H1 (cell line): Measurements from ENCODE around the gene ACTR1B. TPM values are rescaled to one million over a fixed set of nuclear protein-coding genes. Genes with fewer than 3 reads are reported as not detected.

ENCODE experiments used
- CTCF ChIA-PET: fragments of 300-600 bp; sonication (Branson Sonifier 250); formaldehyde crosslinking; loops from one replicate; lab custom pipeline; 2021; ENCODE audit not compliant: partially characterized antibody; lab: Charles Lee
- POLR2A ChIA-PET: fragments of 300-600 bp; sonication (Branson Sonifier 250); formaldehyde crosslinking; loops from one replicate; lab custom pipeline; 2021; ENCODE audit warnings: inconsistent platforms; ENCODE audit not compliant: partially characterized antibody; lab: Charles Lee
- DNase-seq, 2 experiments: peaks; one replicate each; pipeline versions ENCODE4 v3.0.0 to v3.0.0-alpha.2; 2010 to 2022; ENCODE audit warnings: low spot score in 2 of 2, low read depth in 1 of 2, mixed read lengths in 1 of 2
- FAIRE-seq: peaks from 2 replicates; lab custom pipeline; 2011; peaks lifted over from hg19 to GRCh38; lab: Jason Lieb, UNC
- H2AFZ ChIP-seq: 2 replicates; pipeline ENCODE4 v1.8.1; 2012; ENCODE audit warnings: low read length, inconsistent platforms
- H2AK5ac ChIP-seq: 2 replicates; pipeline ENCODE4 v1.6.1; 2013; ENCODE audit warnings: low read depth, low read length
- H2BK120ac ChIP-seq: replicated peaks from 2 replicates; pipeline ENCODE3; 2013; ENCODE audit warnings: low read depth, low read length, inconsistent platforms
- H2BK12ac ChIP-seq: 2 replicates; pipeline ENCODE4 v1.6.1; 2013; ENCODE audit warnings: low read depth, low read length
- H2BK15ac ChIP-seq: 2 replicates; pipeline ENCODE4 v1.6.1; 2013; ENCODE audit warnings: low read length
- H2BK20ac ChIP-seq: 2 replicates; pipeline ENCODE4 v1.6.1; 2013; ENCODE audit warnings: low read length
- H2BK5ac ChIP-seq: 2 replicates; pipeline ENCODE4 v1.6.1; 2013; ENCODE audit warnings: low read depth, low read length
- H3K14ac ChIP-seq: 2 replicates; pipeline ENCODE4 v1.6.1; 2013; ENCODE audit warnings: inconsistent platforms; ENCODE audit not compliant: insufficient read length
- H3K18ac ChIP-seq: 2 replicates; pipeline ENCODE4 v1.6.1; 2013; ENCODE audit warnings: low read length; ENCODE audit errors: extremely low read depth
- H3K23ac ChIP-seq: 2 replicates; pipeline ENCODE4 v1.6.1; 2013; ENCODE audit warnings: inconsistent platforms; ENCODE audit not compliant: insufficient read length
- H3K23me2 ChIP-seq: 2 replicates; pipeline ENCODE4 v1.6.1; 2013; ENCODE audit warnings: low read depth, low read length
- H3K27ac ChIP-seq: 2 replicates; pipeline ENCODE4 v1.6.1; 2011; ENCODE audit warnings: low read depth, low read length, inconsistent platforms
- H3K27me3 ChIP-seq, 4 experiments: replicated peaks in 1 of 4; 1 replicate in 1 of 4; 2 replicates in 3 of 4; pipeline versions ENCODE4 v1.6.1 to v1.8.1; 2011 to 2013; ENCODE audit warnings: low read length in 3 of 4, mild to moderate bottlenecking in 3 of 4, inconsistent platforms in 2 of 4, mixed read lengths in 2 of 4, moderate library complexity in 1 of 4; ENCODE audit not compliant: control insufficient read depth in 3 of 4, insufficient read depth in 3 of 4; ENCODE audit errors: extremely low read depth in 1 of 4
- H3K36me3 ChIP-seq, 4 experiments: 2 replicates each; pipeline versions ENCODE4 v1.6.1 to v1.8.1; 2011 to 2013; ENCODE audit warnings: mild to moderate bottlenecking in 4 of 4, low read length in 3 of 4, moderate library complexity in 2 of 4, control low read depth in 1 of 4, inconsistent platforms in 1 of 4; ENCODE audit not compliant: insufficient read depth in 4 of 4, control insufficient read depth in 2 of 4
- H3K4ac ChIP-seq: replicated peaks from 2 replicates; pipeline ENCODE3; 2013; ENCODE audit warnings: low read length, low read depth, mixed read lengths, inconsistent platforms; ENCODE audit not compliant: insufficient read length
- H3K4me1 ChIP-seq, 4 experiments: replicated peaks in 1 of 4; 1 replicate in 1 of 4; 2 replicates in 3 of 4; pipeline versions ENCODE4 v1.6.1 to v1.8.1; 2011 to 2013; ENCODE audit warnings: low read length in 3 of 4, inconsistent platforms in 2 of 4, mixed read lengths in 1 of 4; ENCODE audit not compliant: insufficient read depth in 4 of 4, control insufficient read depth in 3 of 4
- H3K4me2 ChIP-seq, 2 experiments: 2 replicates each; pipeline versions ENCODE4 v1.6.1 to v1.8.1; 2011 to 2013; ENCODE audit warnings: low read depth in 2 of 2, low read length in 2 of 2, control low read depth in 1 of 2, inconsistent platforms in 1 of 2, mild to moderate bottlenecking in 1 of 2; ENCODE audit not compliant: insufficient read depth in 1 of 2
- H3K4me3 ChIP-seq, 4 experiments: fragments of 200-600, 300-600 bp in 1 of 4; sonication (generic), shearing (Covaris generic), sonication (Bioruptor Twin) in 1 of 4; 2 replicates each; pipeline versions ENCODE4 v1.5.1 to v1.8.1; 2011 to 2016; ENCODE audit warnings: low read length in 4 of 4, low read depth in 3 of 4, control low read depth in 2 of 4, inconsistent platforms in 2 of 4, mild to moderate bottlenecking in 2 of 4, mixed read lengths in 1 of 4, moderate library complexity in 1 of 4; ENCODE audit not compliant: insufficient read depth in 2 of 4; ENCODE audit errors: extremely low read depth in 1 of 4
- H3K56ac ChIP-seq: replicated peaks from 2 replicates; pipeline ENCODE3; 2013; ENCODE audit warnings: low read depth, mild to moderate bottlenecking, mixed read lengths, low read length, inconsistent platforms; ENCODE audit not compliant: insufficient read length
- H3K79me1 ChIP-seq: 2 replicates; pipeline ENCODE4 v1.6.1; 2013; ENCODE audit warnings: low read depth, low read length, control low read depth
- H3K79me2 ChIP-seq, 2 experiments: 2 replicates each; pipeline versions ENCODE4 v1.6.1 to v1.8.1; 2012 to 2013; ENCODE audit warnings: low read length in 2 of 2, mild to moderate bottlenecking in 2 of 2, inconsistent platforms in 1 of 2; ENCODE audit not compliant: insufficient read depth in 2 of 2, control insufficient read depth in 1 of 2
- H3K9ac ChIP-seq, 4 experiments: replicated peaks in 1 of 4; 1 replicate in 1 of 4; 2 replicates in 3 of 4; pipeline versions ENCODE4 v1.6.1 to v1.8.1; 2011 to 2013; ENCODE audit warnings: low read depth in 3 of 4, low read length in 3 of 4, control low read depth in 2 of 4, mild to moderate bottlenecking in 2 of 4, moderate library complexity in 2 of 4, inconsistent platforms in 1 of 4; ENCODE audit errors: extremely low read depth in 1 of 4
- H3K9me3 ChIP-seq, 2 experiments: 2 replicates each; pipeline versions ENCODE4 v1.6.1 to v1.8.1; 2012 to 2013; ENCODE audit warnings: mild to moderate bottlenecking in 2 of 2, moderate library complexity in 2 of 2, control low read depth in 1 of 2, inconsistent platforms in 1 of 2, low read depth in 1 of 2, low read length in 1 of 2, mixed read lengths in 1 of 2; ENCODE audit not compliant: insufficient read depth in 2 of 2
- H4K20me1 ChIP-seq, 2 experiments: replicated peaks in 1 of 2; 2 replicates each; pipeline versions ENCODE3 to v1.8.1; 2011 to 2013; ENCODE audit warnings: inconsistent platforms in 2 of 2, low read length in 2 of 2, mild to moderate bottlenecking in 1 of 2; ENCODE audit not compliant: insufficient read depth in 2 of 2, control insufficient read depth in 1 of 2
- H4K5ac ChIP-seq: 2 replicates; pipeline ENCODE4 v1.6.1; 2013; ENCODE audit warnings: low read length, low read depth, mixed read lengths, inconsistent platforms; ENCODE audit not compliant: insufficient read length
- H4K8ac ChIP-seq: 2 replicates; pipeline ENCODE4 v1.8.0; 2013; ENCODE audit warnings: mild to moderate bottlenecking, moderate library complexity, low read length, inconsistent platforms; ENCODE audit not compliant: insufficient read depth; ENCODE audit errors: extremely low read depth
- H4K91ac ChIP-seq: replicated peaks from 2 replicates; pipeline ENCODE3; 2013; ENCODE audit warnings: low read length, mixed read lengths, inconsistent platforms; ENCODE audit not compliant: insufficient read length
- CHD2 ChIP-seq: IDR thresholded peaks from 2 replicates; pipeline ENCODE4 v1.6.1; 2012; ENCODE audit warnings: low read length, improper control_type of control experiment
- CREB1 ChIP-seq: IDR thresholded peaks from 2 replicates; pipeline ENCODE4 v1.6.1; 2012; ENCODE audit warnings: inconsistent platforms
- CTCF ChIP-seq, 3 experiments: IDR thresholded peaks; 1 replicate in 2 of 3; 2 replicates in 1 of 3; pipeline versions ENCODE4 v1.5.1 to v1.6.1; 2011; ENCODE audit warnings: low read length in 3 of 3, mild to moderate bottlenecking in 3 of 3, inconsistent platforms in 2 of 3, low read depth in 1 of 3, moderate library complexity in 1 of 3; ENCODE audit not compliant: insufficient read depth in 1 of 3; ENCODE audit errors: control extremely low read depth in 1 of 3
- FOSL1 ChIP-seq: IDR thresholded peaks from 2 replicates; pipeline ENCODE4 v1.6.1; 2011; ENCODE audit warnings: mild to moderate bottlenecking, low read depth, low read length, moderate library complexity; ENCODE audit not compliant: insufficient read depth
- GTF2F1 ChIP-seq: IDR thresholded peaks from 2 replicates; pipeline ENCODE4 v1.6.1; 2012; ENCODE audit warnings: low read depth, low read length, improper control_type of control experiment, borderline replicate concordance
- JUN ChIP-seq: IDR thresholded peaks from 2 replicates; pipeline ENCODE4 v1.6.1; 2011; ENCODE audit warnings: low read depth, mild to moderate bottlenecking, improper control_type of control experiment, low read length
- NANOG ChIP-seq: IDR thresholded peaks from 2 replicates; pipeline ENCODE4 v1.6.1; 2011; ENCODE audit warnings: low read length, low read depth, mild to moderate bottlenecking, inconsistent platforms; ENCODE audit not compliant: insufficient read depth, poor library complexity, severe bottlenecking
- RBBP5 ChIP-seq: IDR thresholded peaks from 2 replicates; pipeline ENCODE4 v1.7.1; 2012; ENCODE audit warnings: low read depth, mild to moderate bottlenecking, inconsistent platforms, low read length, moderate library complexity, borderline replicate concordance
- SIRT6 ChIP-seq: IDR thresholded peaks from one replicate; pipeline ENCODE4 v1.7.1; 2012; ENCODE audit warnings: low read length, inconsistent platforms
- TAF7 ChIP-seq: optimal IDR thresholded peaks from 2 replicates; pipeline ENCODE3; 2011; ENCODE audit warnings: low read depth, mild to moderate bottlenecking, inconsistent platforms, low read length, moderate library complexity, borderline replicate concordance
- TEAD4 ChIP-seq: IDR thresholded peaks from 2 replicates; pipeline ENCODE4 v1.6.1; 2012; ENCODE audit warnings: low read depth, low read length, inconsistent platforms, mixed read lengths
- WGBS, 2 experiments: shearing (Covaris generic) in 1 of 2; methylation state at CpG; one replicate each; pipeline versions ENCODE4 v1.1.6 to v1.1.7; 2013 to 2015; ENCODE audit warnings: low lambda C conversion rate in 2 of 2, mixed read lengths in 2 of 2, inconsistent platforms in 1 of 2, low coverage in 1 of 2, missing lambda C conversion rate in 1 of 2; ENCODE audit not compliant: insufficient replicate concordance in 2 of 2, insufficient coverage in 1 of 2, insufficient read length in 1 of 2; ENCODE audit errors: extremely low coverage in 1 of 2, missing lambda C conversion rate in 1 of 2; 5-methylcytosine and 5-hydroxymethylcytosine counted together
- polyA plus RNA-seq, 7 experiments: library from polyadenylated mRNA; depleted of rRNA in 3 of 7; stranded (reverse) in 5 of 7; unstranded in 2 of 7; fragments of >200 nt in 5 of 7; fragments of 200-250 nt in 2 of 7; gene quantifications; 1 replicate in 5 of 7; 2 replicates in 1 of 7; 4 replicates in 1 of 7; pipeline versions ENCODE4 v1.2.1 to v1.2.3, GENCODE V29; 2011 to 2013; ENCODE audit warnings: missing spikeins in 2 of 7, mixed read lengths in 2 of 7
- total RNA-seq: library from RNA; stranded (reverse); fragmentation: NEBNext Ultra II Directional; extraction: Animal tissue kit (Norgen Biotek cat#: 25700); gene quantifications from 2 replicates; pipeline ENCODE4 v1.2.1, GENCODE V29; 2021

ACTR1B gene
- total and polyA plus RNA-seq, 2 of the 8 experiments (the other 6 are each of a cell fraction or from before 2014, with no cell fraction given): 40.7 to 56.0 TPM

GRCh38 chr2:97704989-97705388 lies 41.1 kb upstream of the ACTR1B start:
- H3K9ac ChIP-seq: no peak overlapping the region
- no peak overlapping the region for H4K8ac ChIP-seq
- H3K4me2 ChIP-seq: no peak overlapping the region
- no peak overlapping the region for H2BK12ac ChIP-seq
- H2AFZ ChIP-seq: no peak overlapping the region
- H3K23me2 ChIP-seq: no peaks in the 10 kb centered on the region; the same call in 1 of the 2 replicates
- H3K56ac ChIP-seq: no peak overlapping the region
- no peak overlapping the region for H2AK5ac ChIP-seq
- H3K14ac ChIP-seq: no peak overlapping the region
- H2BK120ac ChIP-seq: no peak overlapping the region
- no peak overlapping the region for H3K23ac ChIP-seq
- no peaks in the 10 kb centered on the region; a peak in 1 of 7 replicates for H3K27me3 ChIP-seq
- H3K79me1 ChIP-seq: no peaks in the 10 kb centered on the region
- TF ChIP-seq CTCF (IDR thresholded peaks at IDR 0.05; ENCODE audit: control extremely low read depth in 1 of 3, insufficient read depth in 1 of 3, low read depth in 1 of 3, low read length in 3 of 3) (no peak), SIRT6 (no peak), GTF2F1 (no peak), RBBP5 (no peak), TAF7 (no peak), CREB1 (no peak), NANOG (no peak), JUN (no peak), CHD2 (no peak), TEAD4 (no peak), FOSL1 (no peak)
- H4K5ac ChIP-seq: no peak overlapping the region
- FAIRE-seq: no peak
- no peaks in the 10 kb centered on the region for H3K36me3 ChIP-seq
- no peak overlapping the region for H2BK5ac ChIP-seq
- H3K79me2 ChIP-seq: no peaks in the 10 kb centered on the region
- H3K4me3 ChIP-seq: no peak overlapping the region
- no peaks in the 10 kb centered on the region for H3K9me3 ChIP-seq
- WGBS, 2 experiments: 88% methylated on average over 5 of the region's 5 CpGs; no CpG with 5 or more reads in 1 of the 2 experiments
- no peak overlapping the region for H4K91ac ChIP-seq
- peaks cover 0 to 2% (median 0%) of the 10 kb centered on the region in 4 experiments; a peak in 2 of 7 replicates for H3K4me1 ChIP-seq
- peak in 1 of 2 experiments; percentile 20 for DNase-seq
- H3K4ac ChIP-seq: no peak overlapping the region
- H3K27ac ChIP-seq: no peak overlapping the region
- H3K18ac ChIP-seq: no peak overlapping the region
- no peak overlapping the region for H2BK20ac ChIP-seq
- H2BK15ac ChIP-seq: no peak overlapping the region
- ChIA-PET POLR2A (no interaction called here), CTCF (interaction anchor here (1.5 to 6.9 kb wide), 2 partner anchors 37 to 40 kb away, joined by 4 to 65 read pairs; no protein-coding TSS in a partner anchor)
- no peaks in the 10 kb centered on the region for H4K20me1 ChIP-seq
